GM12878 (cell line): ENCODE data around the gene RAD51B. TPM values are rescaled to one million over a fixed set of nuclear protein-coding genes. Genes with fewer than 3 reads are reported as not detected.

Source experiments
- ATAC-seq: fragments of 200-7000 bp; cut with Tn5 transposase; 3 replicates; pipeline ENCODE4 v1.9.1; 2020; ENCODE audit warnings: mild to moderate bottlenecking, moderate library complexity
- BruUV-seq: library from RNA; stranded (reverse); fragments of 400-500 nt; replicated peaks from 2 replicates; lab custom pipeline; 2021; lab: Mats Ljungman, UMichigan
- CTCF ChIA-PET: fragments of 300-600 bp; sonication (Branson Sonifier 250); formaldehyde crosslinking; extraction: SDS; loops from one replicate; lab custom pipeline; 2021; ENCODE audit warnings: inconsistent platforms; lab: Yijun Ruan, JAX
- POLR2A ChIA-PET: fragments of 350-600 bp; formaldehyde crosslinking; extraction: SDS; loops from one replicate; lab custom pipeline; 2021; ENCODE audit warnings: inconsistent platforms; lab: Charles Lee
- RAD21 ChIA-PET: fragments of 300-600 bp; sonication (Branson Sonifier 250); formaldehyde crosslinking; loops from one replicate; lab custom pipeline; 2023; ENCODE audit warnings: antibody characterized with exemption; ENCODE audit not compliant: unreplicated experiment; lab: Charles Lee
- SMC1A ChIA-PET: fragments of 300-600 bp; sonication (Branson Sonifier 250); formaldehyde crosslinking; loops from one replicate; lab custom pipeline; 2023; ENCODE audit not compliant: unreplicated experiment, uncharacterized antibody; lab: Charles Lee
- DNase-seq: peaks from one replicate; pipeline ENCODE4 v3.0.0-alpha.2; 2011; ENCODE audit warnings: low read depth, low spot score
- FAIRE-seq: peaks from 3 replicates; lab custom pipeline; 2011; peaks lifted over from hg19 to GRCh38; lab: Jason Lieb, UNC
- H2AFZ ChIP-seq: 2 replicates; pipeline ENCODE4 v1.6.0; 2011; ENCODE audit warnings: low read depth, low read length, control low read depth; ENCODE audit not compliant: control insufficient read depth
- H3K27ac ChIP-seq: 2 replicates; pipeline ENCODE4 v1.5.1; 2011; ENCODE audit warnings: control low read depth; ENCODE audit not compliant: control insufficient read depth, insufficient read depth
- H3K27me3 ChIP-seq, 2 experiments: replicated peaks in 1 of 2; 2 replicates each; pipeline versions ENCODE4 v1.6.0 to v1.6.1; 2011; ENCODE audit warnings: low read length in 1 of 2; ENCODE audit not compliant: control insufficient read depth in 2 of 2, insufficient read depth in 2 of 2
- H3K36me3 ChIP-seq, 2 experiments: 2 replicates each; pipeline ENCODE4 v1.5.1; 2011; ENCODE audit warnings: low read length in 1 of 2; ENCODE audit not compliant: control insufficient read depth in 2 of 2, insufficient read depth in 2 of 2
- H3K4me1 ChIP-seq: 2 replicates; pipeline ENCODE4 v1.6.1; 2011; ENCODE audit warnings: mild to moderate bottlenecking, low read length, moderate library complexity, mixed read lengths; ENCODE audit not compliant: control insufficient read depth, insufficient read depth
- H3K4me2 ChIP-seq: 2 replicates; pipeline ENCODE4 v1.6.0; 2011; ENCODE audit warnings: control low read depth; ENCODE audit not compliant: control insufficient read depth, insufficient read depth
- H3K4me3 ChIP-seq: fragments of 200-600 bp; sonication (generic); 2 replicates; pipeline ENCODE4 v1.5.1; 2016
- H3K79me2 ChIP-seq: 2 replicates; pipeline ENCODE4 v1.6.0; 2011; ENCODE audit warnings: low read length; ENCODE audit not compliant: control insufficient read depth, insufficient read depth
- H3K9ac ChIP-seq: 2 replicates; pipeline ENCODE4 v1.8.0; 2011; ENCODE audit warnings: low read length, control low read depth, mixed read lengths; ENCODE audit not compliant: control insufficient read depth, insufficient read depth
- H3K9me3 ChIP-seq: replicated peaks from 3 replicates; pipeline ENCODE4 v1.5.1; 2011; ENCODE audit warnings: mild to moderate bottlenecking, low read length; ENCODE audit not compliant: control insufficient read depth, insufficient read depth
- H4K20me1 ChIP-seq: 2 replicates; pipeline ENCODE4 v1.6.0; 2011; ENCODE audit not compliant: control insufficient read depth, insufficient read depth
- FOXM1 ChIP-seq: IDR thresholded peaks from 2 replicates; pipeline ENCODE4 v1.6.1; 2012; ENCODE audit warnings: low read depth, mild to moderate bottlenecking, inconsistent platforms, low read length, moderate library complexity
- MYC ChIP-seq: IDR thresholded peaks from 2 replicates; pipeline ENCODE4 v1.6.1; 2011; ENCODE audit warnings: mild to moderate bottlenecking, low read length, moderate library complexity, inconsistent platforms; ENCODE audit not compliant: insufficient read depth, insufficient replicate concordance, insufficient read length, severe bottlenecking
- NBN ChIP-seq: fragments of 450-650 bp; IDR thresholded peaks from 2 replicates; pipeline ENCODE4 v1.6.1; 2016
- SREBF1 ChIP-seq: IDR thresholded peaks from 2 replicates; pipeline ENCODE4 v1.6.1; 2012; ENCODE audit warnings: mild to moderate bottlenecking, low read length
- ZNF274 ChIP-seq: IDR thresholded peaks from one replicate; pipeline ENCODE4 v1.8.0; 2011; ENCODE audit not compliant: insufficient read length, insufficient read depth
- WGBS: methylation state at CpG from one replicate; pipeline ENCODE4 v1.1.6; 2016; ENCODE audit warnings: low lambda C conversion rate; ENCODE audit not compliant: insufficient replicate concordance, insufficient coverage; ENCODE audit errors: missing lambda C conversion rate; 5-methylcytosine and 5-hydroxymethylcytosine counted together
- in situ Hi-C: fragments of 300-500 bp; cut with MboI; formaldehyde crosslinking; loops from 9 replicates; pipeline ENCODE4 v1.14.3; 2018; ENCODE audit warnings: mixed read lengths
- intact Hi-C: fragments of 100-400 bp; cut with micrococcal nuclease; formaldehyde crosslinking; loops from one replicate; pipeline ENCODE4 v1.14.2; 2022; ENCODE audit not compliant: unreplicated experiment
- polyA plus RNA-seq, 11 experiments: library from polyadenylated mRNA; depleted of rRNA in 4 of 11; unstranded in 6 of 11; stranded (reverse) in 5 of 11; fragments of >200 nt; fragmentation: Nextera tagmentation in 4 of 11; fragmentation: Illumina TruSeq in 1 of 11; extraction: Ambion mirVana in 4 of 11; extraction: Trizol in 1 of 11; gene quantifications; 1 replicate in 1 of 11; 2 replicates in 10 of 11; pipeline versions ENCODE4 v1.2.1 to v1.2.3, GENCODE V29; 2011 to 2016; ENCODE audit warnings: inconsistent platforms in 2 of 11, missing spikeins in 2 of 11, low read depth in 1 of 11
- total RNA-seq, 4 experiments: library from RNA; depleted of rRNA in 3 of 4; stranded (reverse); fragments of >200 nt in 3 of 4; fragmentation: Illumina TruSeq in 1 of 4; extraction: Trizol in 1 of 4; gene quantifications; 2 replicates each; pipeline versions ENCODE4 v1.2.1 to v1.2.3, GENCODE V29; 2013 to 2021
- TF ChIP-seq, protein P1 (sequence below): IDR thresholded peaks from 2 replicates; pipeline ENCODE4 v1.6.1; 2012; ENCODE audit warnings: low read length, inconsistent platforms
- TF ChIP-seq, protein P2 (sequence below): fragments of 450-650 bp; IDR thresholded peaks from 2 replicates; pipeline ENCODE4 v1.6.1; 2017; ENCODE audit warnings: mild to moderate bottlenecking

Gene RAD51B
- total and polyA plus RNA-seq, 10 of the 15 experiments (the other 5 are each of a cell fraction or from before 2014, with no cell fraction given) = 9.8 to 26.8 (median 21.3) TPM

DNA sequence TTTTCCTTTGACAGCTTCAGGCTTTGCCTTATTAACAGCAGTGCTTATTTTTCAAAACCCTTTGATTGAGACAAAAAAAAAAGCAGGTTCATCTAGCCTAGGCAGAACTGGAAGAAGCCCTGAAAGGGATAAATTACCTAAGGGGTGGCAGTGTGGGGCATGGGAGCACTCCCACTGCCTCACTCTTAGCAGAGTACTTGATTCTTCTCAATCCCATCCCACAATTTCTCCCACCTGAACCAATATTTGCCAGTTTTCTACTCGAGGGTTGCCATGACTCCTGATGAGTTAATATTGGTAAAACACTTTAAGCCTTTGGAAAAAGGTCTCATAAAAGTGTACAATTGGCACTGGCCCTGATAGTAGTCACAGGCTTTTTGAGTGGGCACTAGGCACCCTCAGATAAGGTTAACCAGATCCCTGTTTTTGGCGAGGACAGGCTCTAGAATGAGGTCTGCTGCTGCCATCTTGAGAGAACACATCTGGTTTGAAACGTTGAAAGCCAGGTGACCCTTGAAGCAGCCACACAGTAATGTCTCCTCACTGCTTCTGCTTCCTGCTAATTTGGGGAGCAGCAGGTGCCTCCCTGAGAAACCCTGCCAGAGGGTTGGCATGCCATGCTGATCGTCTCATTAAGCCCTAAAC is 320.0 kb downstream of the RAD51B start (continued):
- TF ChIP-seq, protein P1, sequence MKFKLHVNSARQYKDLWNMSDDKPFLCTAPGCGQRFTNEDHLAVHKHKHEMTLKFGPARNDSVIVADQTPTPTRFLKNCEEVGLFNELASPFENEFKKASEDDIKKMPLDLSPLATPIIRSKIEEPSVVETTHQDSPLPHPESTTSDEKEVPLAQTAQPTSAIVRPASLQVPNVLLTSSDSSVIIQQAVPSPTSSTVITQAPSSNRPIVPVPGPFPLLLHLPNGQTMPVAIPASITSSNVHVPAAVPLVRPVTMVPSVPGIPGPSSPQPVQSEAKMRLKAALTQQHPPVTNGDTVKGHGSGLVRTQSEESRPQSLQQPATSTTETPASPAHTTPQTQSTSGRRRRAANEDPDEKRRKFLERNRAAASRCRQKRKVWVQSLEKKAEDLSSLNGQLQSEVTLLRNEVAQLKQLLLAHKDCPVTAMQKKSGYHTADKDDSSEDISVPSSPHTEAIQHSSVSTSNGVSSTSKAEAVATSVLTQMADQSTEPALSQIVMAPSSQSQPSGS = no peak
- TF ChIP-seq, protein P2, sequence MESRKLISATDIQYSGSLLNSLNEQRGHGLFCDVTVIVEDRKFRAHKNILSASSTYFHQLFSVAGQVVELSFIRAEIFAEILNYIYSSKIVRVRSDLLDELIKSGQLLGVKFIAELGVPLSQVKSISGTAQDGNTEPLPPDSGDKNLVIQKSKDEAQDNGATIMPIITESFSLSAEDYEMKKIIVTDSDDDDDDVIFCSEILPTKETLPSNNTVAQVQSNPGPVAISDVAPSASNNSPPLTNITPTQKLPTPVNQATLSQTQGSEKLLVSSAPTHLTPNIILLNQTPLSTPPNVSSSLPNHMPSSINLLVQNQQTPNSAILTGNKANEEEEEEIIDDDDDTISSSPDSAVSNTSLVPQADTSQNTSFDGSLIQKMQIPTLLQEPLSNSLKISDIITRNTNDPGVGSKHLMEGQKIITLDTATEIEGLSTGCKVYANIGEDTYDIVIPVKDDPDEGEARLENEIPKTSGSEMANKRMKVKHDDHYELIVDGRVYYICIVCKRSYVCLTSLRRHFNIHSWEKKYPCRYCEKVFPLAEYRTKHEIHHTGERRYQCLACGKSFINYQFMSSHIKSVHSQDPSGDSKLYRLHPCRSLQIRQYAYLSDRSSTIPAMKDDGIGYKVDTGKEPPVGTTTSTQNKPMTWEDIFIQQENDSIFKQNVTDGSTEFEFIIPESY = no peak
- TF ChIP-seq MYC = no peak

DNA sequence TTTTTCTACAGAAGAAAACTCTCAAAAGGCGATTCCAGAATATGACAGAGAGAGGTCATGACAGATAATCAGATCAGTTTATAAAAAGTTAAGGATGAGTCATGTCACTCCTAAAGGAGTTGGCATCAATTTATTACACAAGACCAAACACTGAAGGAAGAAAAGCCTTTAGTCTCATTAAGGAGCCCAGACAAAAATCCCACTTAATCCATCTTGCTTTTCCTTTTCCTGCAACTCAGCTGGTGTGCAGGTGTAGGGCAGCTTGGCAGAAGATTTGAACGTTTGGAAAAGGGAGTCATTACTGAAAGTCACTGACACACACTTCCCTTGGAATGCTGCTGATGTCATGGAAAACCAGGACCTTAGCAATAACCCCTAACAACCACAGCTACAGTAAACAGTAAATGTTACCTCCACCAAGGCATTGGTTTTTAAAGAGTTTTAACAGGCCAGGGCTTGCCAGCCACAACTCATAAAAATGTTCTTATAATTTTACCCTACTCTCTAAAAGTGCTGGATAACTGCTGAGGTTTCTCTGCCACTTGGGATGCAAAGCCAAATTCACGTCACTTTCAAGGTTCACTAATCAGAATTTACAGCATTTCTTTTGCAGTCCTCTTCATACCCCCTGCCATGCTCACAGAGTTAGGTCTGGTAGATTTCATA is 320.6 kb downstream of the RAD51B start:
- TF ChIP-seq ZNF274 (no peak), FOXM1 (no peak), SREBF1 (no peak), NBN (no peak)
- intact Hi-C loops = no loop called here
- Histone ChIP-seq H3K27me3 (no peaks in the 10 kb centered on the region), H3K36me3 (no peaks in the 10 kb centered on the region), H2AFZ (no peak overlapping the region), H3K4me1 (peaks cover 7% of the 10 kb centered on the region), H3K9me3 (no peaks in the 10 kb centered on the region), H3K4me3 (no peak overlapping the region), H3K9ac (no peak overlapping the region), H3K79me2 (no peaks in the 10 kb centered on the region), H4K20me1 (no peaks in the 10 kb centered on the region), H3K4me2 (no peak overlapping the region), H3K27ac (no peak overlapping the region)
- POLR2A ChIA-PET = no interaction called here
- FAIRE-seq = no peak
- 82% methylated on average over 3 of the region's 3 CpGs for WGBS
- RAD21 ChIA-PET = no interaction called here
- CTCF ChIA-PET = no interaction called here
- in situ Hi-C loops = no loop called here
- SMC1A ChIA-PET = interaction anchor here (0.6 kb wide), 1 partner anchor 15 kb away, joined by 3 read pairs; no protein-coding TSS in a partner anchor
- BruUV-seq = no TSS peak
- ATAC-seq = no peak
- no peak for DNase-seq
